ENCODE measurements around the gene RAB3C.

The RAB3C gene

DNA sequence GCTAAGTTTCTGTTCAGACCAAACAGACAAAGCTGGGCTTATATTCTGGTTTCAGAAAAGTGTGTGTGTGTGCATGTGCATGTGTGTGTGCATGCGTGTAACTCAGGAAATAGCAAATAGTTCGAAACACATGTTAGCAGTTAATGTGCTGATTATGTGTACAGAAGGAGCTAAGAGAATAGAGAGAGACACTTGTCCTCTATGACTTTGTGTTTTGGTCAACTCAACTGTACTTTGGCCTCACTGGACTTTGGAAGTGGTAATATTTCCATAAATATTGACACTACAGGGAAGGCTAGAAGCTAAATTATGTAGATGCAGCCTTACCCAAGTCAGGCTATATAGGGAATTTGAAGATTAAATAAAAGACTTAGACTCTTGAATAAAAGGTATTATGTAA lies 155.5 kb downstream of the RAB3C start:
- DNase-seq: no peak

GRCh38 chr5:58739051-58739450 lies 156.2 kb downstream of the RAB3C start:
- no peak for DNase-seq

DNA sequence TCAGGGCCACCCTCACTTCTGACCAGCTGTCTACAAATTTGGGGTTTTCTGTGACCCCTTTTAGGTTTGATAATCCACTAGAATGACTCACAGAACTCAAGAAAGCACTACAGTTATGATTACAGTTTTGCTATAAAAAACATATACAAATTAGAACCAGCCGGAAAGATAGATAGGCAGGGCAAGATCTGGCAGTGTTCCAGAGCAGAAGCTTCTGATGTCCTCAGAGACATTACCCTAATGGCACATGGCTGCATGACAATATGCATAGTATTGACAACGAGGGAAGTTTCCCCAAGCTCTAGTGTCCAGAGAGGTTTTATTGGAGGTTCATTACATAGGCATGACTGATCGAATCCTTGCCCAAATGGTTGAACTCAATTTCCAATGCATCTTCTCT lies 158.1 kb downstream of the RAB3C start:
- DNase-seq: no peak

GRCh38 chr5:58745350-58745749 lies 162.5 kb downstream of the RAB3C start:
- no peak for DNase-seq

DNA sequence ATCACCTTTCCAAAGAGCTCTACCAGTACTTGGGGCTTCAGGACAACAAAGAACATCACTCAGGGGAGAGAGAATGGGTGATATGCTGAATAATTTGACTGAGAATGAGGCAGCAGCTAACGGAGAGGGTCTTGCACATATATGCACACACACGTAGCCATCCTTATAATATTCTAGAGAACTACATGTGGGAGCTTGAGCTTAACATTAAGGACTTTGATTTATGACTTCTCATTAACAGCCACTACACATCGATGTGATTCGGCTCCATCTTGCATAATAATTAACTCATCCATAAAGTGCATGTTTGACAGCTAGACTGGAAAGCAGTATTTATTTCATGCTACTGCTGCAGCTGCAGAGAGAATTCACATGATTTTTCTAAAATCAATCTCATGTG lies 163.4 kb downstream of the RAB3C start:
- no peak for DNase-seq

DNA sequence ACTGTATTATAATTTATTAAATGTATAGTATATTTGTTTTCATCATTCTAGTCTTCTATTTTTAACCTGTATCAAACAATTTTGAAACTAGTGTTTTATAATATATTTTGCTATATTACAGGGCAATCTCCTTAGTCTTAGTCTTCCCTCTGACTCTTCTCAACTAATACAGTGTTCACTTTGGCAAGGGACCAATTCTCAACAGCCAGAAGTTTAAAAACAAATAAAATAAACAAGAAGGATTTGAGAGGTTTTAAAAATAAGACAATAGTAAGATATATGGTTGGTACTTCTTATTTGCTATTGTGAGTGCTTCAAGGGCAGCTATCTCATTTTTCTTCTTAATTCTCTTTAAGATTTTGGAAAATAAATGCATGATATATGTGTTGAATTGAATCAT lies 167.2 kb downstream of the RAB3C start:
- no peak for DNase-seq

DNA sequence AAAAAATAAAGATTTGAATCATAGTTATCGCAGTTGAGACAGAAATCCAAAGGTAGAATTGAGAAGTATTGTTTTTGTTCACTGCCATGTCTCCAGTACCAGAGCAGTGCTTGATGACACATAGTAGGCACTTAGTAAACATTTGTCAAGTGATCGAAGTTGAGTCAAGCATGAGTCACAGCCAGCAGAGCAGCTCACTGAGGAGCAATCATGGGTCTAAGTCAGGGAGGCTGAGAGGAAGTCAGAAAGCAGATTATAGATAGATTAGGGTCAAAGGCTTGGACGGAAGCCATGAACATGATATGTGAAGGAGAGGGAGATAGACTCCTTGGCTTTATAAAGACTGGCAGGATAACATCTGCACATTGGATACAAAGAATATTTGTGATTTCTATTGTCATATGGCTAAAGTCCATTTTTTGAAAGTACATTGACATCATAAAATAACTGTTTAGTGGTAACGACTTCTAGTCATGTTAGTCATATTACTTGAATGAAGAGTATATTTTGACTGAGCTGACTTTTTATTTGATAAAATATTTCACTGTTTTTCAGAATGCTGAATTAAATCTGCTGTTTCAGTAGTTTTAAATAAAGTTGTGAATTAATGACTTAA lies 168.5 kb downstream of the RAB3C start:
- no peak for DNase-seq

DNA sequence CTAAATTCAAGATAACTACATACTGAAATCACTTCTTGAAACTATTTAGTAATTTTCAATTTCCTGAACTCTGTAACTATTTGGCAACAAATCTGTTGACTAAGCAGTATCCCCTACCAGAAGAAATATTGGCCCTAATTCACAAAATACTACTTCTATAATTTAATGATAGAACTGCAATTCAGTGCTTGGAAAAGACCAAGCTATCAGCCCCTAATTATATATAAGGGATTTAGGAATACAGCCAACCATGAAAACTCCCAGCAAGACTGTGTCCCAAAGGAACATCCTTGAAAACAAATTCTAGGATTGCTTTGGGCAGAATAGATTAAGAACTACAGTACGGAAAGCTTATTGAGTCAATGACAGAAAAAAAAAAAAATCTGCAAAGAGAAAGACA lies 169.2 kb downstream of the RAB3C start:
- no peak for DNase-seq

GRCh38 chr5:58753446-58753845 lies 170.6 kb downstream of the RAB3C start:
- DNase-seq: no peak

- DNase-seq: no peak
Observed at GRCh38 chr5:58754250-58754649, 171.4 kb downstream of the RAB3C start.

DNA sequence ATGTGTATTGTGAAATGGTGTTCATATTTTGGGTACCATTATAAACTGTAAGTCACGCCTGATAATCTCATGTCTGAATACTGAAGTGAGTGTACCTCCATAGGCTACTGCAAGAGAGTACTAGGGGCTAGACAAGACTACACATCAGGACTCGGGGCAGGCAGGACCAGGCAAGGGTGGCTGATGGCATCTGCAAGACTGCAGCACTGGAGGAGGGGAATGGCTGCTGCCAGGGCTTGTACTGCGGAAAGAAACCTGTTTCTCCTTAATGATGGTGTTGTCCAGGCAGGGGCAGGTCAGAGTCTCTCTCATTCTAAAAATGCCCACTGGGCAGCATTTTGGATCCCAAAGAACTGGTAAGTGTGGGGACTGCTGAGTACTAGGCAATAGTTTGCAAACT lies 172.5 kb downstream of the RAB3C start:
- no peak for DNase-seq

- DNase-seq: no peak
Observed at GRCh38 chr5:58759745-58760144, 176.9 kb downstream of the RAB3C start.

DNA sequence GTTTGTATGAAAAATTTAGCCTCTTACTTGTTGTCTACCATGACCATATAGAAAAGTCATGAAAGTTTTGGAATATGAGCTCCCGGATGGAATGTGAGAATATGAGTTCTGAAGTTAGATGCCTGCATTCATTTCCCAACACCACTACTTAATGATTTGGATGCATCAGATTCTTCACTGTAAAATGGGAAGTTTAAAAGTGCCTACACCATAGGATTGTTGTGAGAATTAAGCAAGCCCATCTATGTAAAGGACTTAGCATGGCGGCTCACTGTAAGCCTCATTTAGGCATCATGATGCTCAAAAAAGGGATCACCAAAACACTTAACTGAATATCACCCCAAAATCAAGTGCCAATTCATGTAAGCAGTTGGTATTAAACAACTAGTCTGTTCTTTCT lies 177.3 kb downstream of the RAB3C start:
- DNase-seq: no peak

DNA sequence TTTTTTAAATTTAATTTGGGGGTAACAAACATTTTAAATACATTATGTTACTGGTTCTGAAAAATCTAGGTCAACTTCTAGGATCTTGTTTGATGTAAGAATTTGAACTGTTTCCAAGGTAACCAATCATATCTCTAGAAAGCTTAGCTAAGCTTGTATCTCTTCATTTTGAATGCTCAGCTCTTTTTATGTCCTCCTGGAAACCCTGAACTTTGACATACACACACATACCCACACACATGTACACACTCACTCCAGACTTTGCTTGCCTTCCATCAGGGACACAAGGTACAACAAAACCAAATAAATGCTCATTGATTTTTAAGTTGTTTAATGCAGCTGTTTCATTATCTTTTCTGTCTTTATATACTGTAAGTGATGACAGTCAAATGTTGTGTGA lies 178.5 kb downstream of the RAB3C start:
- no peak for DNase-seq

- DNase-seq: no peak
Observed at GRCh38 chr5:58763390-58763789, 180.5 kb downstream of the RAB3C start.

DNA sequence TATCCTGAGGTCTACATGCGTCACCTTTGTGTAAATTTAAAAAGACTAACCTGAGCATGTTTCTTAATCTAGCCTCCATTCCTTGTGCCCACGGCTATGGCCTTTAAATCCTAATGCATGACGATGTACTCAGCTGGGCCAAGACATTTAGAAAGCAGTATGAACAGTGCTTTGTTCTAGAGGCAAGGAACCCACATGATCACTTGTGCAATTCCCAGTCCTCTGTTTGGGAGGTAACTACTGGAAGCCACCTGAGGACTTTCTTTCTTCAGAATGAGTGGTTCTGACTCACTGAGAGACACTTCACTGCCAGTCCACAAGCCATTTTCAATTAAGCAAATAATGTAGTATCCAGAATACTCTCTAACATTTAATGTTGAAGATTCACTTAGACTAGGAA lies 181.3 kb downstream of the RAB3C start:
- DNase-seq: no peak

DNA sequence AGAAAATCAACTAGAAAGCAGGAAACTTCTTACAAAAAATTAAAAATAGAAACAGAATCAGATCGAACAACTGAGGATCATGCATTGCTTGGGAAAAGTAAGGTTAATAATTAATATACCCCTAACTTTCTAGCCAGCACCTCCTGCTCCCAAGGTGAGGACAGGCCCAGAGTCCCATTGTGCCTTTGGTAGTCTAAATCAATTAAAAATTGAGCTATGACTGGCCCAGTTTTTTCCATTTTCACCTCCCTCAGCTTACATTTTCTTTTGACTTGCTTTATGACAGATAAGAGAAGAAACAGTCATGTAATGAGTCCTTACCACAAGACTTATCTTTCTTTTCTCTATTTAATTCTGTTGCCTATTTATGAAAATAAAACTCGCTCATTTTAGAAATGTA lies 182.2 kb downstream of the RAB3C start:
- DNase-seq: no peak

GRCh38 chr5:58767104-58767503 lies 184.2 kb downstream of the RAB3C start:
- no peak for DNase-seq

DNA sequence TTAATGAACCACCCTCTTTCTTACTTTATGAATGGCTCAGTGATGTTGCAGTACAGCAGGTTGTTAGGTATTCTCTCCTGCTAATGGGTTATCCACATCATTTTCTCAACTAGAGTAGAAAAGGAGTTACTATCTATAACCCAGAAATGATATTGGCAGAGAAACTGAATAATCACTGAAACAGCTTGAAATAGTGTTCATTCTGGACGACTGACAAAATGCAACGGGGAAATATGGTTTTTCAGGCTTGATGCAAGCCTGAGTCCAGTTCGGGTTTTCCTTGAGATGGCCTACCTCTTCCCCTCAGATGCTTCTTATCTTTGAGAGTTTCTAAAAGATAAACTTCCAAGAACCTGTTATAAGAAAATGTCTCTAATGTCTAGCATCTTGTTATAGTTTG lies 187.3 kb downstream of the RAB3C start:
- no peak for DNase-seq

DNA sequence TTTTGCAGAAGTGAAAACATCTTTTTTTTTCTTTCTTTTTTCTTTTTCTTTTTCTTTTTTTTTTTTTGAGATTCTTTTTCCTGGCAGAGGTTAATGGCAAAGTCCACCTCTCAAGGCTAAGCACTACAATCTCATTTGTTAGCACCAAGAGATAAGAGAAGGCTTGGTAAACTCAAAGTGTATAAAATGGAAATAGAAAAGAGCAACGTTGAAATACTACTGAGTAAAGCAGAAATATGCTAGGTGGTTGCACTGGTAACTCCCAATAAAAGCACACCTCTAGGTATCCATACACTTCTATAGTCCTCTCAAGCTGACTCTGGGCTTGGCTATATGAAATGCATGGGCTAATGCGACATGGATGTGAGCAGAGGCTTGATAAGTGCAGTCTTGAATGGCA lies 188.9 kb downstream of the RAB3C start:
- no peak for DNase-seq

- peak; percentile 3 for DNase-seq
Observed at GRCh38 chr5:58773744-58774441, 191.0 kb downstream of the RAB3C start.

DNA sequence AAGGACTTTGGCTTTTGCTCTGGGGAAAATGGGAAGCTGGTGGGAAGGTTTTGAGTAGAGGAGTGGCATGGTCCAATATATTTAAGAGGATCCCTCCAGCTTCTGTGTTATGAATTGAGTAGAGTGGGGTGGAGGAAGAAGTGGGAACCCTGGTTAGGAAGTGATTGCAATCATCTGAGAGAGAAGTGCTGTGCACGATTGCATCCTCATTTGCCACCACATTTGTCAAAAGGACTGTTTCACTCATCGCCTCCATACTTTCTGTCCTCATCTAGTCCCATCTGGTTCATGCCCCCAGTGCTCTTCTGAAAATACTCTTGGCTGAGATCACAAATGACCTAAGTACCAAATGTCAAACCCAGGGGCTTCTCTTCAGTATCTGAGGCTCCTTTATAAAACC lies 192.1 kb downstream of the RAB3C start:
- DNase-seq: no peak

DNA sequence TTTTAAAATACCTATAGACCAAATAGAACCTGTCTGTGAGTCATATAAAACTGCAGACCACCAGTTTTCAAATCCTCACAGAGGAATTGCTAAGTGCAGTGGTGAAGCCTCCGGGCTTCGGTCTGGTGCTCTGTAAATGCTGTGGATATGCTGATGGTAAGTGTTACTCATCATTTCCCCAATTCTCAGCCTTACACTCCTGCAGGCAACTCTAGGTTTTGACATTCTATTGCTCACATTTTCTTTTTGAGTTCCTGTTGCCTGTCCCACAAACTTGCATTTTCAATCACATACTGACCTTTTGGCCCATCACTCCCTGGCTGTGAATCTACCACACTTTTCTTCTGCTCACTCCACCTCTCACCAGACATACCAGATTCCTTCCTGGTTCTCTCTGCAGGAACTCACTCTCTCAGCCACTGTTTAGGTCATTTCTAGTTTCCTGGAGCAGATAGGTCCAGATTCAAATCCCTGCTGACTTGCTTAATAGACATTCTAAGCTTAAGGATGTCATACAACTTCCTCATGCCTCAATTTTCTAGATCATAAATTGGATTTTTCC lies 192.9 kb downstream of the RAB3C start:
- no peak for DNase-seq

DNA sequence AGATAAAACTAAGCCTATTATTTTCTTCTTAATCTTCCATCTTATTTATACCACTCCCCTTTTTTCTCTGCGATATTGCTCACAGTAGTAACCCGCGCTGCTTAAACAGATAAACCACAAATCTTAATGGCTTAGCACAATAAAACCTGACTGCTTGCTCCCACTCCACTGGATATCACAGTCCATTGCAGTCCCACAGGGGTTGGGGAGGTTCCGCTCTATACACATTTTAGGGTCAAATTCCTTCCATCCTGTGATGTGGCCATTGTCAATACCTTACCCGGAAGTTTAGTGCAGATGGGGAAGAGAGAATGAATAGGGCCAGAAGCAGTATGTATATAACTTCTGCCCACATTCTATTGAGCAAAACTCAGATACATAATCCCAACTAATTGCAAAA lies 193.7 kb downstream of the RAB3C start:
- no peak for DNase-seq

GRCh38 chr5:58778888-58779287 lies 196.0 kb downstream of the RAB3C start:
- no peak for DNase-seq

All from NCI-H2029 treated with DMSO at 0.1 percent for 48 hours (cell line).